Upper lobe of right lung (tissue), 1 donor: ENCODE measurements around the gene EHBP1L1. TPM values are rescaled to one million over a fixed set of nuclear protein-coding genes. Genes with fewer than 3 reads are reported as not detected.

Experiments used
- ATAC-seq: fragments of 200-7000 bp; cut with Tn5 transposase; one replicate; pipeline ENCODE4 v1.9.1; 2020; ENCODE audit warnings: mild to moderate bottlenecking, moderate library complexity
- DNase-seq: peaks from one replicate; pipeline ENCODE4 v3.0.0-alpha.2; 2020
- H3K27ac ChIP-seq: fragments of 200-600 bp; one replicate; pipeline ENCODE4 v1.8.0; 2022
- H3K27me3 ChIP-seq: fragments of 200-600 bp; one replicate; pipeline ENCODE4 v1.8.0; 2022; ENCODE audit warnings: mild to moderate bottlenecking
- H3K36me3 ChIP-seq: fragments of 200-600 bp; one replicate; pipeline ENCODE4 v1.8.0; 2022
- H3K4me1 ChIP-seq: fragments of 200-600 bp; one replicate; pipeline ENCODE4 v1.8.0; 2022
- H3K4me3 ChIP-seq: fragments of 200-600 bp; one replicate; pipeline ENCODE4 v1.8.0; 2022; ENCODE audit warnings: mild to moderate bottlenecking
- H3K9me3 ChIP-seq: fragments of 200-600 bp; one replicate; pipeline ENCODE4 v1.8.0; 2022
- CTCF ChIP-seq: fragments of 200-600 bp; IDR thresholded peaks from one replicate; pipeline ENCODE4 v1.8.0; 2022; ENCODE audit warnings: antibody characterized with exemption
- intact Hi-C: fragments of 100-400 bp; cut with DNase I; formaldehyde crosslinking; loops from one replicate; pipeline ENCODE4 v1.11.0; 2022
- total RNA-seq: library from RNA; stranded (reverse); fragmentation: NEBNext Ultra II Directional; extraction: Animal tissue kit (Norgen Biotek cat#: 25700); gene quantifications from one replicate; pipeline ENCODE4 v1.2.1, GENCODE V29; 2021
- donor health status: DM: no; HTN: yes; CAD: no; lungs with severe emphysema.

Gene EHBP1L1
- total RNA-seq, 1 donor from 2014 or later: 88.3 TPM

- DNase-seq (no peak), ATAC-seq (no peak)
- Histone ChIP-seq H3K4me1 (peaks cover 8% of the 10 kb centered on the region), H3K4me3 (no peak overlapping the region), H3K27me3 (no peaks in the 10 kb centered on the region), H3K9me3 (no peaks in the 10 kb centered on the region), H3K36me3 (peaks cover 6% of the 10 kb centered on the region), H3K27ac (no peak overlapping the region)
- TF ChIP-seq CTCF: no peak
- intact Hi-C loops: no loop called here
Observed at GRCh38 chr11:65548395-65548794, 27.5 kb upstream of the EHBP1L1 start.

- Histone ChIP-seq H3K36me3 (peaks cover 6% of the 10 kb centered on the region), H3K4me3 (no peak overlapping the region), H3K4me1 (peaks cover 8% of the 10 kb centered on the region), H3K9me3 (no peaks in the 10 kb centered on the region), H3K27ac (no peak overlapping the region), H3K27me3 (no peaks in the 10 kb centered on the region)
- DNase-seq (no peak), ATAC-seq (no peak)
- intact Hi-C loops: no loop called here
- no peak for TF ChIP-seq CTCF
Observed at GRCh38 chr11:65549096-65549495, 26.8 kb upstream of the EHBP1L1 start.

- no peaks in the 10 kb centered on the region for H3K27me3 ChIP-seq
- TF ChIP-seq CTCF: peak; percentile 59
- no peaks in the 10 kb centered on the region for H3K9me3 ChIP-seq
- peak overlapping the region; percentile 24 for H3K27ac ChIP-seq
- H3K36me3 ChIP-seq: peaks cover 6% of the 10 kb centered on the region
- no peak overlapping the region for H3K4me3 ChIP-seq
- DNase-seq (peak; percentile 88), ATAC-seq (peak; percentile 73)
- intact Hi-C loops: no loop called here
- H3K4me1 ChIP-seq: peaks cover 20% of the 10 kb centered on the region
Observed at GRCh38 chr11:65551572-65552387, 24.1 kb upstream of the EHBP1L1 start.

- Histone ChIP-seq H3K9me3 (no peaks in the 10 kb centered on the region), H3K36me3 (peaks cover 6% of the 10 kb centered on the region), H3K4me1 (peaks cover 24% of the 10 kb centered on the region), H3K4me3 (no peak overlapping the region), H3K27me3 (no peaks in the 10 kb centered on the region), H3K27ac (peak overlapping the region; percentile 24)
- intact Hi-C loops: no loop called here
- no peak for DNase-seq
- no peak for TF ChIP-seq CTCF
- ATAC-seq: peak; percentile 54
Observed at GRCh38 chr11:65552388-65552951, 23.4 kb upstream of the EHBP1L1 start.

- Histone ChIP-seq H3K27ac (no peak overlapping the region), H3K36me3 (peaks cover 6% of the 10 kb centered on the region), H3K4me3 (no peak overlapping the region), H3K9me3 (no peaks in the 10 kb centered on the region), H3K27me3 (no peaks in the 10 kb centered on the region), H3K4me1 (peaks cover 25% of the 10 kb centered on the region)
- ATAC-seq (peak; percentile 2), DNase-seq (no peak)
- intact Hi-C loops: no loop called here
- no peak for TF ChIP-seq CTCF
Observed at GRCh38 chr11:65553301-65554001, 22.4 kb upstream of the EHBP1L1 start.
